Measurements from ENCODE around the gene CLCN7. TPM values are rescaled to one million over a fixed set of nuclear protein-coding genes. Genes with fewer than 3 reads are reported as not detected.

The CLCN7 gene, protein sequence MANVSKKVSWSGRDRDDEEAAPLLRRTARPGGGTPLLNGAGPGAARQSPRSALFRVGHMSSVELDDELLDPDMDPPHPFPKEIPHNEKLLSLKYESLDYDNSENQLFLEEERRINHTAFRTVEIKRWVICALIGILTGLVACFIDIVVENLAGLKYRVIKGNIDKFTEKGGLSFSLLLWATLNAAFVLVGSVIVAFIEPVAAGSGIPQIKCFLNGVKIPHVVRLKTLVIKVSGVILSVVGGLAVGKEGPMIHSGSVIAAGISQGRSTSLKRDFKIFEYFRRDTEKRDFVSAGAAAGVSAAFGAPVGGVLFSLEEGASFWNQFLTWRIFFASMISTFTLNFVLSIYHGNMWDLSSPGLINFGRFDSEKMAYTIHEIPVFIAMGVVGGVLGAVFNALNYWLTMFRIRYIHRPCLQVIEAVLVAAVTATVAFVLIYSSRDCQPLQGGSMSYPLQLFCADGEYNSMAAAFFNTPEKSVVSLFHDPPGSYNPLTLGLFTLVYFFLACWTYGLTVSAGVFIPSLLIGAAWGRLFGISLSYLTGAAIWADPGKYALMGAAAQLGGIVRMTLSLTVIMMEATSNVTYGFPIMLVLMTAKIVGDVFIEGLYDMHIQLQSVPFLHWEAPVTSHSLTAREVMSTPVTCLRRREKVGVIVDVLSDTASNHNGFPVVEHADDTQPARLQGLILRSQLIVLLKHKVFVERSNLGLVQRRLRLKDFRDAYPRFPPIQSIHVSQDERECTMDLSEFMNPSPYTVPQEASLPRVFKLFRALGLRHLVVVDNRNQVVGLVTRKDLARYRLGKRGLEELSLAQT
- 91.3 TPM for polyA plus RNA-seq (2013, experiment 1 of 2)
- polyA plus RNA-seq (2013, experiment 2 of 2) = 88.2 TPM

DNA sequence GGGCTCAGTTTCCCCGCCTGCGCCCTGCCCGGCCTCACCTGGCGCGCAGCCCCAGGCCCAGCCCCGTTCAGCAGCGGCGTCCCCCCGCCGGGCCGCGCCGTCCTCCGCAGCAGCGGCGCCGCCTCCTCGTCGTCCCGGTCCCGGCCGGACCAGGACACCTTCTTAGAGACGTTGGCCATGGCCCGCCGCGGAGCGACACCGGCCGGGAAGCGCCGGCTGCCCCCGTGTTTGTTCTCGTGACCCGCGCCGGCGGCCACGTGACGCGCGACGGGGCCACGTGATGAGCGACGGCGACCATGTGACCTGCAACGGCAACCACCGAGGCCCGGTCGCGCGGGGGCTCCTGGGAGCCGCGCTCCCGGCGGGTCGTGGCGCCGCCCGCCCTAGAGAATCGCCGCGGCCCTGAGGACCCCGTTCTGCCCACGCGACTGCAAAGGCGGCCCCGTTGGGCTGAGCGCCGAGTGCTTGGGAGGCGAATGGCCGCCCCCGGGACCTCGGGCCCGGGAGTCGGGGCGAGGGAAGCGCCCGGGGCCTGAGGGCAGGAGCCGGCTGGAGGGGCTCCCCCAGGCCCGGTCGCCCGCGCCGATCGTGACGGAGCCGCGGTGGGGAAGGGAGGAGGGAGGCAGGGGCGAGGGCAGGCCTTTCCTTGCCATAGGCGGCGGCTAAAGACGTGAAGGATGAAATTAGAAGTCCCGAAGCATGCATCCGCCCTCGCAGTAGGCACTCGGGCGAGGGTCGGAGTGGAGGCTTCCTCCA, at the start of gene CLCN7:
Gene CLCN7, minus strand, starts transcription at position 233 of the 756 bp plus-strand sequence. Its CDS starts 54 bp downstream, at position 179.
- peak within 1 kb of the TSS; percentile 84 to 99 for H3K4me3 ChIP-seq (ENCODE audit: insufficient read depth in 1 of 2, low read depth in 1 of 2, low read length in 2 of 2)
- H3K27ac ChIP-seq (ENCODE audit: low read length, poor library complexity, severe bottlenecking) = no peak within 1 kb of the TSS
- H2BK15ac ChIP-seq (ENCODE audit: low read depth, poor library complexity, severe bottlenecking) = peak within 1 kb of the TSS; percentile 99
- H3K9me3 ChIP-seq (ENCODE audit: control insufficient read depth, low read length) = no peaks in the 10 kb centered on the region
- H3K27me3 ChIP-seq (ENCODE audit: control insufficient read depth in 1 of 2, insufficient read depth in 1 of 2, low read length in 2 of 2) = no peaks in the 10 kb centered on the region
- WGBS = 5% methylated on average over 97 of the region's 99 CpGs
- peak within 1 kb of the TSS; percentile 44 to 70 for H3K23ac ChIP-seq (ENCODE audit: low read length in 2 of 2)
- H3K18ac ChIP-seq (ENCODE audit: low read depth in 1 of 2, low read length in 2 of 2) = peak within 1 kb of the TSS; percentile 93 to 99
- peak within 1 kb of the TSS; percentile 95 for H3K4me2 ChIP-seq (ENCODE audit: low read length, poor library complexity, severe bottlenecking)
- H3K4me1 ChIP-seq (ENCODE audit: control insufficient read depth, insufficient read depth, low read depth, low read length) = peaks cover 37% of the 10 kb centered on the region
- H3K9ac ChIP-seq (ENCODE audit: low read length) = peak within 1 kb of the TSS; percentile 96
- H2AK5ac ChIP-seq (ENCODE audit: low read length, severe bottlenecking) = peak within 1 kb of the TSS; percentile 80
- H2AFZ ChIP-seq (ENCODE audit: low read depth, low read length) = peak within 1 kb of the TSS; percentile 94
- peak within 1 kb of the TSS; percentile 91 to 98 for H3K4ac ChIP-seq (ENCODE audit: low read depth in 1 of 2, low read length in 2 of 2)
- H4K91ac ChIP-seq (ENCODE audit: low read length) = peak within 1 kb of the TSS; percentile 95
- peak within 1 kb of the TSS; percentile 97 for H2BK120ac ChIP-seq (ENCODE audit: low read depth, low read length)
- peak within 1 kb of the TSS; percentile 100 for H4K8ac ChIP-seq (ENCODE audit: low read length)
- peak within 1 kb of the TSS in 1 of 2 experiments; percentile 96 for H3K14ac ChIP-seq (ENCODE audit: low read length in 2 of 2)
- H2BK12ac ChIP-seq (ENCODE audit: low read length in 2 of 2) = peak within 1 kb of the TSS in 1 of 2 experiments; percentile 81
- peak; percentile 81 for DNase-seq
- peaks cover 26% of the 10 kb centered on the region for H3K79me1 ChIP-seq (replicated peaks; ENCODE audit: low read length, poor library complexity, severe bottlenecking)
- H2BK5ac ChIP-seq (ENCODE audit: low read depth, low read length, poor library complexity, severe bottlenecking) = no peak within 1 kb of the TSS
- peaks cover 4 to 13% of the 10 kb centered on the region in 2 experiments for H3K36me3 ChIP-seq (ENCODE audit: control insufficient read depth in 1 of 2, insufficient read depth in 2 of 2, low read depth in 1 of 2, low read length in 2 of 2)

DNA sequence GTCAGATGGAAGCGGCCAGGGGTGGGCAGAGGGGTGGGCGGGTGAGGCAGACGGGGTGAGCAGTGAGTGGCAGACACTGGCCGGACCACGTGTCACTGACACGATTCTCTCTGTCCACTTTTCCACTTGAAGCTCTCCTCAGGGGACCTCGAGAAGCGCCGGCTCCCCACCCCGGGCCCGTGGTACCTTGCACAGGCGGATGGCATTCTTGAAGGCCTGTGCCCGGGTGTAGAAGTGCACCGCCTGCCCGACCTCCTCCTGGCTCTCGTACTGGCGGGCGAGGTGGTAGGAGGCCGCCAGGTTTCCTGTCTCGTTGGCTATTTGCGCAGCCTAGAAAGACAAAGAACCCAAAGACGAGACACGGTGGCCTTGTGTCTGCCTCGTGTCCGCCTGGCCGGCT, 49.5 kb upstream of the CLCN7 start:
- Histone ChIP-seq H3K79me1 (replicated peaks; ENCODE audit: low read length, poor library complexity, severe bottlenecking) (no peaks in the 10 kb centered on the region), H3K27ac (ENCODE audit: low read length, poor library complexity, severe bottlenecking) (no peak overlapping the region), H4K8ac (ENCODE audit: low read length) (no peak overlapping the region), H2AK5ac (ENCODE audit: low read length, severe bottlenecking) (no peak overlapping the region), H2BK15ac (ENCODE audit: low read depth, poor library complexity, severe bottlenecking) (no peak overlapping the region), H3K4ac (ENCODE audit: low read depth in 1 of 2, low read length in 2 of 2) (no peak overlapping the region), H2BK12ac (ENCODE audit: low read length in 2 of 2) (no peak overlapping the region), H3K9me3 (ENCODE audit: control insufficient read depth, low read length) (no peaks in the 10 kb centered on the region), H2AFZ (ENCODE audit: low read depth, low read length) (no peak overlapping the region), H2BK120ac (ENCODE audit: low read depth, low read length) (no peak overlapping the region), H4K91ac (ENCODE audit: low read length) (no peak overlapping the region), H3K36me3 (ENCODE audit: control insufficient read depth in 1 of 2, insufficient read depth in 2 of 2, low read depth in 1 of 2, low read length in 2 of 2) (peaks cover 30 to 53% of the 10 kb centered on the region in 2 experiments), H3K18ac (ENCODE audit: low read depth in 1 of 2, low read length in 2 of 2) (no peak overlapping the region), H3K4me3 (ENCODE audit: insufficient read depth in 1 of 2, low read depth in 1 of 2, low read length in 2 of 2) (no peak overlapping the region), H3K4me2 (ENCODE audit: low read length, poor library complexity, severe bottlenecking) (no peak overlapping the region), H3K23ac (ENCODE audit: low read length in 2 of 2) (no peak overlapping the region), H3K9ac (ENCODE audit: low read length) (no peak overlapping the region), H3K27me3 (ENCODE audit: control insufficient read depth in 1 of 2, insufficient read depth in 1 of 2, low read length in 2 of 2) (no peaks in the 10 kb centered on the region), H3K4me1 (ENCODE audit: control insufficient read depth, insufficient read depth, low read depth, low read length) (peaks cover 9% of the 10 kb centered on the region), H3K14ac (ENCODE audit: low read length in 2 of 2) (no peak overlapping the region), H2BK5ac (ENCODE audit: low read depth, low read length, poor library complexity, severe bottlenecking) (no peak overlapping the region)
- DNase-seq = no peak
- WGBS = 93% methylated on average over 26 of the region's 26 CpGs

DNA sequence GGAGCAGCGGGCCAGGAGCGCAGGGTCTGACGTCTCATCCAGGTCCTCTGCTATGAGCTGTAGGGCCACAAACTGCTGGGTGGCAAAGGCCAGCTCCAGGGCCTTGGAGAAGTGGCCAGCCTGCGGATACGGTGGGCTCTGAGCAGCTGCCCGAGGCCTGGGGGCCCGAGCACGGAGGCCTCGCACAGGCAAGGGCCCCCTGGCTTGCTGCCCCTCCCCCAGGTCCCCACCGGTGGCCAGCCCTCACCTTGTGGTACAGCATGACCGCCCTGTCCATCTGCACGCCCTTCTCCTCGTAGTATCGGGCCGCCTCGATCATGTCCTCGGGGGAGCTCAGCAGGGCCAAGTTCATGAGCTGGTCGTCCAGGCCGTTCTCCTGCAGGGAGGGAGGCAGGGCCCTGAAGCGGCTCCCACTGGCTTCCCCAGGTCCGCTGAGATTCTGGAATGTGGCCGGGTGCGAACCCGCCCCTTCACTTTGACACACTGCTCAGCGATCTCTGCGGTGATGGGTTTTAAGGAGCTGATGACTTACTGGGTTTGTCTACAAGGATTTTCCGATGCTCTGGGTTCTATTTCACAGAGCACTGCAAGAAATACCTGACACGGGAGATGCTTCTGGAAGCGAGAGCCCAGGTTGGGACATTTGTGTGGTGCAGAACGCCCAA, 48.9 kb upstream of the CLCN7 start:
- no peak overlapping the region for H4K8ac ChIP-seq (ENCODE audit: low read length)
- no peaks in the 10 kb centered on the region for H3K27me3 ChIP-seq (ENCODE audit: control insufficient read depth in 1 of 2, insufficient read depth in 1 of 2, low read length in 2 of 2)
- DNase-seq = no peak
- H4K91ac ChIP-seq (ENCODE audit: low read length) = no peak overlapping the region
- no peak overlapping the region for H3K18ac ChIP-seq (ENCODE audit: low read depth in 1 of 2, low read length in 2 of 2)
- H3K4me2 ChIP-seq (ENCODE audit: low read length, poor library complexity, severe bottlenecking) = no peak overlapping the region
- H2BK12ac ChIP-seq (ENCODE audit: low read length in 2 of 2) = no peak overlapping the region
- H2AFZ ChIP-seq (ENCODE audit: low read depth, low read length) = no peak overlapping the region
- H3K9me3 ChIP-seq (ENCODE audit: control insufficient read depth, low read length) = no peaks in the 10 kb centered on the region
- no peak overlapping the region for H2BK120ac ChIP-seq (ENCODE audit: low read depth, low read length)
- no peak overlapping the region for H2BK15ac ChIP-seq (ENCODE audit: low read depth, poor library complexity, severe bottlenecking)
- H3K4me3 ChIP-seq (ENCODE audit: insufficient read depth in 1 of 2, low read depth in 1 of 2, low read length in 2 of 2) = no peak overlapping the region
- H3K14ac ChIP-seq (ENCODE audit: low read length in 2 of 2) = no peak overlapping the region
- no peak overlapping the region for H3K23ac ChIP-seq (ENCODE audit: low read length in 2 of 2)
- no peaks in the 10 kb centered on the region for H3K79me1 ChIP-seq (replicated peaks; ENCODE audit: low read length, poor library complexity, severe bottlenecking)
- H3K36me3 ChIP-seq (ENCODE audit: control insufficient read depth in 1 of 2, insufficient read depth in 2 of 2, low read depth in 1 of 2, low read length in 2 of 2) = peaks cover 33 to 57% of the 10 kb centered on the region in 2 experiments
- no peak overlapping the region for H2AK5ac ChIP-seq (ENCODE audit: low read length, severe bottlenecking)
- no peak overlapping the region for H3K9ac ChIP-seq (ENCODE audit: low read length)
- no peak overlapping the region for H3K27ac ChIP-seq (ENCODE audit: low read length, poor library complexity, severe bottlenecking)
- H3K4ac ChIP-seq (ENCODE audit: low read depth in 1 of 2, low read length in 2 of 2) = no peak overlapping the region
- H3K4me1 ChIP-seq (ENCODE audit: control insufficient read depth, insufficient read depth, low read depth, low read length) = peaks cover 9% of the 10 kb centered on the region
- H2BK5ac ChIP-seq (ENCODE audit: low read depth, low read length, poor library complexity, severe bottlenecking) = no peak overlapping the region
- 91% methylated on average over 30 of the region's 30 CpGs for WGBS
